ENCODE data around the gene ADM2. TPM values are rescaled to one million over a fixed set of nuclear protein-coding genes. Genes with fewer than 3 reads are reported as not detected.

ADM2 gene
- total RNA-seq, 2 donors from 2014 or later = 4.0 to 4.2 TPM

GRCh38 chr22:50456466-50457234 is 24.7 kb upstream of the ADM2 start:
- Histone ChIP-seq H3K4me1 (ENCODE audit: control insufficient read depth, insufficient read depth, low read length) (no peaks in the 10 kb centered on the region), H3K27ac (ENCODE audit: low read depth, low read length) (no peak overlapping the region), H3K36me3 (ENCODE audit: control insufficient read depth, insufficient read depth, low read length) (peaks cover 41% of the 10 kb centered on the region), H3K4me3 (ENCODE audit: low read length) (no peak overlapping the region), H3K9ac (ENCODE audit: extremely low read depth, low read length, poor library complexity, severe bottlenecking) (no peak overlapping the region), H3K27me3 (ENCODE audit: control insufficient read depth, insufficient read depth, low read length, poor library complexity, severe bottlenecking) (no peaks in the 10 kb centered on the region), H3K9me3 (ENCODE audit: control insufficient read depth, low read length) (no peaks in the 10 kb centered on the region)
- TF ChIP-seq CTCF (conservative IDR thresholded peaks at IDR 0.05) = peak; percentile 67
- Mint-ChIP-seq H3K4me1 (no peaks in the 10 kb centered on the region), H3K4me3 (no peak overlapping the region), H3K36me3 (ENCODE audit: low read depth) (peaks cover 50% of the 10 kb centered on the region), H3K27ac (peak overlapping the region; percentile 79), H3K9me3 (no peaks in the 10 kb centered on the region), H3K27me3 (ENCODE audit: insufficient read depth) (no peaks in the 10 kb centered on the region)
- WGBS, 2 experiments (ENCODE audit: insufficient coverage in 1 of 2, insufficient read length in 1 of 2) = 93 to 95% methylated on average over 26 to 33 of the region's 34 CpGs
- DNase-seq = peak; percentile 74

- no peak overlapping the region for H3K27ac ChIP-seq (ENCODE audit: low read depth, low read length)
- no peak overlapping the region for H3K4me3 Mint-ChIP-seq
- H3K9me3 ChIP-seq (ENCODE audit: control insufficient read depth, low read length) = no peaks in the 10 kb centered on the region
- H3K36me3 Mint-ChIP-seq (ENCODE audit: low read depth) = peaks cover 47% of the 10 kb centered on the region
- H3K4me1 ChIP-seq (ENCODE audit: control insufficient read depth, insufficient read depth, low read length) = no peaks in the 10 kb centered on the region
- H3K27me3 ChIP-seq (ENCODE audit: control insufficient read depth, insufficient read depth, low read length, poor library complexity, severe bottlenecking) = no peaks in the 10 kb centered on the region
- H3K4me1 Mint-ChIP-seq = no peaks in the 10 kb centered on the region
- TF ChIP-seq CTCF (conservative IDR thresholded peaks at IDR 0.05) = no peak
- H3K27ac Mint-ChIP-seq = no peak overlapping the region
- 97 to 98% methylated on average over 8 to 22 of the region's 22 CpGs for WGBS, 2 experiments (ENCODE audit: insufficient coverage in 1 of 2, insufficient read length in 1 of 2)
- H3K9ac ChIP-seq (ENCODE audit: extremely low read depth, low read length, poor library complexity, severe bottlenecking) = no peak overlapping the region
- no peak overlapping the region for H3K4me3 ChIP-seq (ENCODE audit: low read length)
- H3K36me3 ChIP-seq (ENCODE audit: control insufficient read depth, insufficient read depth, low read length) = peaks cover 44% of the 10 kb centered on the region
- DNase-seq = no peak
- H3K9me3 Mint-ChIP-seq = no peaks in the 10 kb centered on the region
- H3K27me3 Mint-ChIP-seq (ENCODE audit: insufficient read depth) = no peaks in the 10 kb centered on the region
These were observed 22.3 kb upstream of the ADM2 start for GRCh38 chr22:50459016-50459415.

GRCh38 chr22:50459496-50460140 is 21.7 kb upstream of the ADM2 start:
- H3K4me1 Mint-ChIP-seq = no peaks in the 10 kb centered on the region
- Histone ChIP-seq H3K27me3 (ENCODE audit: control insufficient read depth, insufficient read depth, low read length, poor library complexity, severe bottlenecking) (no peaks in the 10 kb centered on the region), H3K4me3 (ENCODE audit: low read length) (no peak overlapping the region), H3K4me1 (ENCODE audit: control insufficient read depth, insufficient read depth, low read length) (no peaks in the 10 kb centered on the region), H3K9me3 (ENCODE audit: control insufficient read depth, low read length) (no peaks in the 10 kb centered on the region), H3K27ac (ENCODE audit: low read depth, low read length) (no peak overlapping the region), H3K9ac (ENCODE audit: extremely low read depth, low read length, poor library complexity, severe bottlenecking) (no peak overlapping the region), H3K36me3 (ENCODE audit: control insufficient read depth, insufficient read depth, low read length) (peaks cover 45% of the 10 kb centered on the region)
- WGBS, 2 experiments (ENCODE audit: insufficient coverage in 1 of 2, insufficient read length in 1 of 2) = 95% methylated on average over 21 to 41 of the region's 41 CpGs
- no peaks in the 10 kb centered on the region for H3K27me3 Mint-ChIP-seq (ENCODE audit: insufficient read depth)
- no peak for TF ChIP-seq CTCF (conservative IDR thresholded peaks at IDR 0.05)
- no peak overlapping the region for H3K27ac Mint-ChIP-seq
- no peak overlapping the region for H3K4me3 Mint-ChIP-seq
- H3K36me3 Mint-ChIP-seq (ENCODE audit: low read depth) = peaks cover 46% of the 10 kb centered on the region
- DNase-seq = no peak
- H3K9me3 Mint-ChIP-seq = no peaks in the 10 kb centered on the region

Data from endodermal cell (in vitro differentiated cells).